SJSA1 (cell line): Measurements from ENCODE around the gene MGLL. TPM values are rescaled to one million over a fixed set of nuclear protein-coding genes. Genes with fewer than 3 reads are reported as not detected.

ENCODE experiments used
- DNase-seq, 2 experiments: peaks; one replicate each; pipeline ENCODE4 v3.0.0-alpha.2; 2015 to 2020; ENCODE audit warnings: low spot score in 2 of 2, low read depth in 1 of 2
- H3K27ac ChIP-seq: fragments of 250-450 bp; sonication (Bioruptor Pico); 2 replicates; pipeline ENCODE4 v1.5.1; 2020; ENCODE audit warnings: mild to moderate bottlenecking, moderate library complexity
- H3K27me3 ChIP-seq: fragments of 250-450 bp; sonication (Bioruptor Pico); replicated peaks from 2 replicates; pipeline ENCODE4 v1.5.1; 2020; ENCODE audit warnings: mild to moderate bottlenecking, moderate library complexity
- H3K36me3 ChIP-seq: fragments of 250-450 bp; sonication (Bioruptor Pico); 2 replicates; pipeline ENCODE4 v1.5.1; 2020; ENCODE audit warnings: mild to moderate bottlenecking
- H3K4me1 ChIP-seq: fragments of 250-450 bp; sonication (Bioruptor Pico); replicated peaks from 2 replicates; pipeline ENCODE4 v1.6.1; 2021; ENCODE audit warnings: mild to moderate bottlenecking
- H3K4me3 ChIP-seq: fragments of 250-450 bp; sonication (Bioruptor Pico); 2 replicates; pipeline ENCODE4 v1.5.1; 2020; ENCODE audit warnings: mild to moderate bottlenecking
- H3K9me3 ChIP-seq: fragments of 250-450 bp; sonication (Bioruptor Pico); replicated peaks from 2 replicates; pipeline ENCODE4 v1.5.1; 2020; ENCODE audit warnings: mild to moderate bottlenecking
- total RNA-seq: library from RNA; depleted of rRNA; stranded (reverse); fragments of >200 nt; shearing (Covaris generic); gene quantifications from 2 replicates; pipeline ENCODE4 v1.2.3, GENCODE V29; 2014

Gene MGLL
- total RNA-seq, 1 experiment from 2014 or later, result 47.7 TPM

- H3K27me3 ChIP-seq, result no peaks in the 10 kb centered on the region
- peaks cover 6% of the 10 kb centered on the region; the same call in 1 of the 2 replicates for H3K4me1 ChIP-seq
- H3K9me3 ChIP-seq, result no peaks in the 10 kb centered on the region
- DNase-seq, result peak in 1 of 2 experiments; percentile 22
- H3K27ac ChIP-seq, result no peak overlapping the region
- H3K36me3 ChIP-seq, result no peaks in the 10 kb centered on the region
- H3K4me3 ChIP-seq, result no peak overlapping the region
Measured at GRCh38 chr3:127678611-127679533, 143.4 kb downstream of the MGLL start.

- DNase-seq, result no peak
- no peak overlapping the region for H3K4me3 ChIP-seq
Measured at GRCh38 chr3:127678315-127678599, 144.1 kb downstream of the MGLL start.

GRCh38 chr3:127677541-127678314, 144.6 kb downstream of the MGLL start:
- no peaks in the 10 kb centered on the region for H3K27me3 ChIP-seq
- H3K4me3 ChIP-seq, result no peak overlapping the region
- no peak for DNase-seq
- peaks cover 5% of the 10 kb centered on the region for H3K36me3 ChIP-seq
- H3K27ac ChIP-seq, result no peak overlapping the region
- no peaks in the 10 kb centered on the region for H3K9me3 ChIP-seq
- H3K4me1 ChIP-seq, result peaks cover 9% of the 10 kb centered on the region

More at GRCh38 chr3:127678315-127678599, 144.1 kb downstream of the MGLL start:
- peaks cover 5% of the 10 kb centered on the region for H3K4me1 ChIP-seq
- peaks cover under 1% of the 10 kb centered on the region; the same call in 1 of the 2 replicates for H3K36me3 ChIP-seq
- no peak overlapping the region for H3K27ac ChIP-seq
- H3K27me3 ChIP-seq, result no peaks in the 10 kb centered on the region
- H3K9me3 ChIP-seq, result no peaks in the 10 kb centered on the region

- no peak for DNase-seq
- H3K4me3 ChIP-seq, result no peak overlapping the region
- no peak overlapping the region for H3K27ac ChIP-seq
- H3K27me3 ChIP-seq, result no peaks in the 10 kb centered on the region
- H3K4me1 ChIP-seq, result peaks cover 15% of the 10 kb centered on the region
- peaks cover 10% of the 10 kb centered on the region for H3K36me3 ChIP-seq
- no peaks in the 10 kb centered on the region for H3K9me3 ChIP-seq
Measured at GRCh38 chr3:127676921-127677351, 145.4 kb downstream of the MGLL start.

GRCh38 chr3:127676456-127676855, 145.9 kb downstream of the MGLL start:
- peaks cover 10% of the 10 kb centered on the region for H3K36me3 ChIP-seq
- H3K9me3 ChIP-seq, result no peaks in the 10 kb centered on the region
- no peak for DNase-seq
- no peak overlapping the region for H3K27ac ChIP-seq
- peaks cover 20% of the 10 kb centered on the region for H3K4me1 ChIP-seq
- H3K4me3 ChIP-seq, result no peak overlapping the region
- H3K27me3 ChIP-seq, result no peaks in the 10 kb centered on the region

GRCh38 chr3:127675651-127676391, 146.5 kb downstream of the MGLL start:
- Histone ChIP-seq H3K9me3 (no peaks in the 10 kb centered on the region), H3K4me1 (peaks cover 21% of the 10 kb centered on the region), H3K27ac (no peak overlapping the region), H3K27me3 (no peaks in the 10 kb centered on the region), H3K4me3 (no peak overlapping the region), H3K36me3 (peaks cover 10% of the 10 kb centered on the region)
- no peak for DNase-seq

GRCh38 chr3:127674790-127675189, 147.5 kb downstream of the MGLL start:
- no peaks in the 10 kb centered on the region for H3K9me3 ChIP-seq
- H3K4me1 ChIP-seq, result peaks cover 21% of the 10 kb centered on the region
- H3K4me3 ChIP-seq, result no peak overlapping the region
- H3K36me3 ChIP-seq, result peaks cover 10% of the 10 kb centered on the region
- no peaks in the 10 kb centered on the region for H3K27me3 ChIP-seq
- peak in 1 of 2 experiments; percentile 22 for DNase-seq
- no peak overlapping the region for H3K27ac ChIP-seq

GRCh38 chr3:127674101-127674721, 148.1 kb downstream of the MGLL start:
- H3K27ac ChIP-seq, result no peak overlapping the region
- peaks cover 10% of the 10 kb centered on the region for H3K36me3 ChIP-seq
- no peaks in the 10 kb centered on the region for H3K27me3 ChIP-seq
- no peak for DNase-seq
- peaks cover 21% of the 10 kb centered on the region for H3K4me1 ChIP-seq
- H3K4me3 ChIP-seq, result no peak overlapping the region
- no peaks in the 10 kb centered on the region for H3K9me3 ChIP-seq

GRCh38 chr3:127673191-127674100, 148.9 kb downstream of the MGLL start:
- H3K36me3 ChIP-seq, result peaks cover 10% of the 10 kb centered on the region
- H3K4me3 ChIP-seq, result peak overlapping the region; percentile 83
- no peaks in the 10 kb centered on the region for H3K27me3 ChIP-seq
- no peak for DNase-seq
- H3K4me1 ChIP-seq, result peaks cover 21% of the 10 kb centered on the region
- peak overlapping the region; percentile 46; the same call in 1 of the 2 replicates for H3K27ac ChIP-seq
- no peaks in the 10 kb centered on the region for H3K9me3 ChIP-seq

GRCh38 chr3:127672429-127673190, 149.7 kb downstream of the MGLL start, which contains the start of gene ABTB1:
ABTB1 (plus strand) TSS chr3:127672952; CDS start chr3:127673026, 74 bp downstream.
- Histone ChIP-seq H3K36me3 (peaks cover 10% of the 10 kb centered on the region), H3K9me3 (no peaks in the 10 kb centered on the region), H3K27ac (peak within 1 kb of the TSS; percentile 98), H3K27me3 (no peaks in the 10 kb centered on the region), H3K4me1 (peaks cover 21% of the 10 kb centered on the region), H3K4me3 (peak within 1 kb of the TSS; percentile 83)
- DNase-seq, result peak; percentile 56 to 80

GRCh38 chr3:127671523-127672428, 150.5 kb downstream of the MGLL start:
- peak overlapping the region; percentile 98 for H3K27ac ChIP-seq
- peak in 1 of 2 experiments; percentile 37 for DNase-seq
- peaks cover 21% of the 10 kb centered on the region for H3K4me1 ChIP-seq
- H3K27me3 ChIP-seq, result no peaks in the 10 kb centered on the region
- H3K9me3 ChIP-seq, result no peaks in the 10 kb centered on the region
- H3K4me3 ChIP-seq, result peak overlapping the region; percentile 83
- peaks cover 10% of the 10 kb centered on the region for H3K36me3 ChIP-seq
